ENCODE results near the gene RPS26. TPM values are rescaled to one million over a fixed set of nuclear protein-coding genes. Genes with fewer than 3 reads are reported as not detected.

The RPS26 gene
- total and polyA plus RNA-seq, 2 of the 13 experiments (the other 11 are each of a cell fraction or from before 2014, with no cell fraction given): 150 to 421 TPM

DNA sequence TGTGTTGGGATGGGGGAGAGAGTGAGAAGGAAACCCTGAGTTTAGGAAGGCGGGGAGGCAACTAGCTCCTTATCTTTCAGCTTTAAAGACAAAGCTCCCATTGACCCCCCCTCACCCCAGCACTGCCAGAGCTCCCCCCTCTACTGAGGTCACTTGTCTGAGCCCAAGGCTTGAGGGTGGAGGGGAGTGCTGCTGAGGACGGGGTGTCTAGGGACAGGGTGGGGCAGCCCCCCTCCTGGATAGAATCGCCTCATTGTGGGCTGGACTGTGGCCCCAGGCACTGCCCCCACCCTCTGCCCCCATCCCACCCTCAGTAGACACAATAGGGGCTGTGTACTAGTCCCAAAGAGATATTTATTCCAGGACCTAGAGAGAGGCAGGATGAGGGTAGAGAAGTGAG lies 41.2 kb downstream of the RPS26 start (continued):
- TF ChIP-seq, protein P1, sequence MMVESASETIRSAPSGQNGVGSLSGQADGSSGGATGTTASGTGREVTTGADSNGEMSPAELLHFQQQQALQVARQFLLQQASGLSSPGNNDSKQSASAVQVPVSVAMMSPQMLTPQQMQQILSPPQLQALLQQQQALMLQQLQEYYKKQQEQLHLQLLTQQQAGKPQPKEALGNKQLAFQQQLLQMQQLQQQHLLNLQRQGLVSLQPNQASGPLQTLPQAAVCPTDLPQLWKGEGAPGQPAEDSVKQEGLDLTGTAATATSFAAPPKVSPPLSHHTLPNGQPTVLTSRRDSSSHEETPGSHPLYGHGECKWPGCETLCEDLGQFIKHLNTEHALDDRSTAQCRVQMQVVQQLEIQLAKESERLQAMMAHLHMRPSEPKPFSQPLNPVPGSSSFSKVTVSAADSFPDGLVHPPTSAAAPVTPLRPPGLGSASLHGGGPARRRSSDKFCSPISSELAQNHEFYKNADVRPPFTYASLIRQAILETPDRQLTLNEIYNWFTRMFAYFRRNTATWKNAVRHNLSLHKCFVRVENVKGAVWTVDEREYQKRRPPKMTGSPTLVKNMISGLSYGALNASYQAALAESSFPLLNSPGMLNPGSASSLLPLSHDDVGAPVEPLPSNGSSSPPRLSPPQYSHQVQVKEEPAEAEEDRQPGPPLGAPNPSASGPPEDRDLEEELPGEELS (CRISPR knock-in tag; IDR thresholded peaks at IDR 0.05): peak; percentile 61; the same call in 1 of the 2 replicates
- 0 out of 2 replicates have a peak, but pooled peaks have one; percentile 12 for TF ChIP-seq RXRB (CRISPR knock-in tag; IDR thresholded peaks at IDR 0.05; ENCODE audit: borderline replicate concordance)
- TF ChIP-seq ZNF746 (CRISPR knock-in tag; IDR thresholded peaks at IDR 0.05): peak; percentile 31; the same call in 1 of the 2 replicates
- TF ChIP-seq FOXK2 (IDR thresholded peaks at IDR 0.05): no peak
- 0 out of 2 replicates have a peak, but pooled peaks have one; percentile 20 for TF ChIP-seq NR2F6 (IDR thresholded peaks at IDR 0.05)
- TF ChIP-seq NR2F6 (CRISPR knock-in tag; IDR thresholded peaks at IDR 0.05): no peak
- no peak for TF ChIP-seq ZNF780A (CRISPR knock-in tag; IDR thresholded peaks at IDR 0.05)
- TF ChIP-seq NKX3-1 (CRISPR knock-in tag; IDR thresholded peaks at IDR 0.05): no peak
- no peak for TF ChIP-seq KDM2A (CRISPR knock-in tag; IDR thresholded peaks at IDR 0.05; ENCODE audit: borderline replicate concordance, low read depth)
- no peak for TF ChIP-seq ZBTB3 (CRISPR knock-in tag; IDR thresholded peaks at IDR 0.05; ENCODE audit: borderline replicate concordance, low read depth)
- no peak for TF ChIP-seq CENPT (CRISPR knock-in tag; IDR thresholded peaks at IDR 0.05; ENCODE audit: low read depth)

DNA sequence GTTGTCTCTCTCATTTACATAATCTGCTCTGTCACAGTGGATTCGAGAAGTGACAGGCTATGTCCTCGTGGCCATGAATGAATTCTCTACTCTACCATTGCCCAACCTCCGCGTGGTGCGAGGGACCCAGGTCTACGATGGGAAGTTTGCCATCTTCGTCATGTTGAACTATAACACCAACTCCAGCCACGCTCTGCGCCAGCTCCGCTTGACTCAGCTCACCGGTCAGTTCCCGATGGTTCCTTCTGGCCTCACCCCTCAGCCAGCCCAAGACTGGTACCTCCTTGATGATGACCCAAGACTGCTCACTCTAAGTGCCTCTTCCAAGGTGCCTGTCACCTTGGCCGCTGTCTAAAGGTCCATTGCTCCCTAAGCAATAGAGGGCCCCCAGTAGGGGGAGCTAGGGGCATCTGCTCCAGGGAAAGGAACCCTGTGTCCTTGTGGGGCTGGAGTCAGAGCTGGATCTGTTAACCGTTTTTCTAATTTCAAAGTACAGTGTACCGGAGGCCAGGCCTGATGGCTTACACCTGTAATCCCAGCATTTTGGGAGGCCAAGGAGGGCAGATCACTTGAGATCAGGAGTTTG lies 43.3 kb downstream of the RPS26 start:
- peak overlapping the region; percentile 8 for H3K27ac ChIP-seq (ENCODE audit: extremely low read length, insufficient read depth, low read length)
- 94% methylated on average over 15 of the region's 15 CpGs for WGBS (ENCODE audit: low lambda C conversion rate)
- no peak overlapping the region; the same call in 1 of the 2 replicates for H3K4me2 ChIP-seq (ENCODE audit: low read depth, low read length)
- FAIRE-seq (no peak), DNase-seq (ENCODE audit: low spot score) (no peak), ATAC-seq (no peak)
- no peak overlapping the region for H2AFZ ChIP-seq (ENCODE audit: low read length)
- peaks cover 47% of the 10 kb centered on the region for H3K4me1 ChIP-seq (ENCODE audit: insufficient read depth, low read length)
- H3K9me3 ChIP-seq (ENCODE audit: low read length): no peaks in the 10 kb centered on the region
- H3K36me3 ChIP-seq (replicated peaks in 1 of 2; ENCODE audit: control insufficient read depth in 1 of 2, insufficient read depth in 2 of 2, low read length in 2 of 2): peaks cover 29 to 59% of the 10 kb centered on the region in 2 experiments
- no peak overlapping the region for H3K9ac ChIP-seq (ENCODE audit: insufficient read depth, low read depth, low read length)
- CTCF ChIA-PET (ENCODE audit: low intra/inter-chr PET ratio, low total read pairs): no interaction called here
- intact Hi-C loops (cut with micrococcal nuclease; ENCODE audit: unreplicated experiment): no loop called here
- in situ Hi-C loops (cut with HindIII; ENCODE audit: extremely low pct_ligation_motif_present, low pct_unique_long_range_greater_than_20kb): no loop called here
- H3K79me2 ChIP-seq (ENCODE audit: insufficient read depth, low read length): peaks cover 38% of the 10 kb centered on the region
- no peaks in the 10 kb centered on the region; a peak in 1 of 5 replicates for H3K27me3 ChIP-seq (ENCODE audit: control insufficient read depth in 1 of 2, insufficient read depth in 2 of 2, low read length in 2 of 2)
- H4K20me1 ChIP-seq (ENCODE audit: insufficient read depth, low read length): peaks cover 16% of the 10 kb centered on the region
- POLR2A ChIA-PET: interaction anchor here (0.7 to 10.2 kb wide), 4 partner anchors 11 to 33 kb away, joined by 3 to 279 read pairs (median 66); partner anchors contain the start of genes PA2G4, RPL41 and ZC3H10
- BruUV-seq (replicated peaks): no TSS peak
- no peak overlapping the region for H3K4me3 ChIP-seq (replicated peaks in 1 of 3; ENCODE audit: insufficient read depth in 1 of 3, low read depth in 2 of 3, low read length in 3 of 3)
- no peak for TF ChIP-seq ZNF296 (CRISPR knock-in tag; conservative IDR thresholded peaks at IDR 0.05)
- TF ChIP-seq, protein P2, sequence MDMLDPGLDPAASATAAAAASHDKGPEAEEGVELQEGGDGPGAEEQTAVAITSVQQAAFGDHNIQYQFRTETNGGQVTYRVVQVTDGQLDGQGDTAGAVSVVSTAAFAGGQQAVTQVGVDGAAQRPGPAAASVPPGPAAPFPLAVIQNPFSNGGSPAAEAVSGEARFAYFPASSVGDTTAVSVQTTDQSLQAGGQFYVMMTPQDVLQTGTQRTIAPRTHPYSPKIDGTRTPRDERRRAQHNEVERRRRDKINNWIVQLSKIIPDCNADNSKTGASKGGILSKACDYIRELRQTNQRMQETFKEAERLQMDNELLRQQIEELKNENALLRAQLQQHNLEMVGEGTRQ (IDR thresholded peaks at IDR 0.05; ENCODE audit: low read depth, low read length): no peak
- TF ChIP-seq, protein P2 (CRISPR knock-in tag; IDR thresholded peaks at IDR 0.05; ENCODE audit: borderline replicate concordance): no peak
- no peak for TF ChIP-seq ZKSCAN5 (CRISPR knock-in tag; IDR thresholded peaks at IDR 0.05)
- TF ChIP-seq, protein P3, sequence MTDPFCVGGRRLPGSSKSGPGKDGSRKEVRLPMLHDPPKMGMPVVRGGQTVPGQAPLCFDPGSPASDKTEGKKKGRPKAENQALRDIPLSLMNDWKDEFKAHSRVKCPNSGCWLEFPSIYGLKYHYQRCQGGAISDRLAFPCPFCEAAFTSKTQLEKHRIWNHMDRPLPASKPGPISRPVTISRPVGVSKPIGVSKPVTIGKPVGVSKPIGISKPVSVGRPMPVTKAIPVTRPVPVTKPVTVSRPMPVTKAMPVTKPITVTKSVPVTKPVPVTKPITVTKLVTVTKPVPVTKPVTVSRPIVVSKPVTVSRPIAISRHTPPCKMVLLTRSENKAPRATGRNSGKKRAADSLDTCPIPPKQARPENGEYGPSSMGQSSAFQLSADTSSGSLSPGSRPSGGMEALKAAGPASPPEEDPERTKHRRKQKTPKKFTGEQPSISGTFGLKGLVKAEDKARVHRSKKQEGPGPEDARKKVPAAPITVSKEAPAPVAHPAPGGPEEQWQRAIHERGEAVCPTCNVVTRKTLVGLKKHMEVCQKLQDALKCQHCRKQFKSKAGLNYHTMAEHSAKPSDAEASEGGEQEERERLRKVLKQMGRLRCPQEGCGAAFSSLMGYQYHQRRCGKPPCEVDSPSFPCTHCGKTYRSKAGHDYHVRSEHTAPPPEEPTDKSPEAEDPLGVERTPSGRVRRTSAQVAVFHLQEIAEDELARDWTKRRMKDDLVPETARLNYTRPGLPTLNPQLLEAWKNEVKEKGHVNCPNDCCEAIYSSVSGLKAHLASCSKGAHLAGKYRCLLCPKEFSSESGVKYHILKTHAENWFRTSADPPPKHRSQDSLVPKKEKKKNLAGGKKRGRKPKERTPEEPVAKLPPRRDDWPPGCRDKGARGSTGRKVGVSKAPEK (CRISPR knock-in tag; IDR thresholded peaks at IDR 0.05; ENCODE audit: borderline replicate concordance): no peak
- TF ChIP-seq GLI4 (CRISPR knock-in tag; IDR thresholded peaks at IDR 0.05; ENCODE audit: borderline replicate concordance): no peak
